ENCODE results near the gene IFT122. TPM values are rescaled to one million over a fixed set of nuclear protein-coding genes. Genes with fewer than 3 reads are reported as not detected.

The IFT122 gene
- total RNA-seq, 1 donor from 2014 or later, result 51.1 TPM

- H3K4me3 ChIP-seq, result no peak overlapping the region
- no peaks in the 10 kb centered on the region for H3K9me3 ChIP-seq
- intact Hi-C loops (cut with DNase I), result no loop called here
- DNase-seq (ENCODE audit: low spot score in 2 of 2), result no peak
- no peaks in the 10 kb centered on the region for H3K27me3 ChIP-seq
- no peak for TF ChIP-seq CTCF (IDR thresholded peaks at IDR 0.05)
- H3K4me1 ChIP-seq, result no peaks in the 10 kb centered on the region
- H3K27ac ChIP-seq, result no peak overlapping the region
- H3K36me3 ChIP-seq, result peaks cover 21 to 44% of the 10 kb centered on the region in 2 donors
Measured at GRCh38 chr3:129518581-129518980, 78.6 kb downstream of the IFT122 start.

- H3K4me3 ChIP-seq, result no peak overlapping the region
- no peak for TF ChIP-seq CTCF (IDR thresholded peaks at IDR 0.05)
- H3K27ac ChIP-seq, result no peak overlapping the region
- H3K36me3 ChIP-seq, result peaks cover 13 to 36% of the 10 kb centered on the region in 2 donors
- intact Hi-C loops (cut with DNase I), result no loop called here
- no peaks in the 10 kb centered on the region for H3K9me3 ChIP-seq
- H3K27me3 ChIP-seq, result no peaks in the 10 kb centered on the region
- no peak for DNase-seq (ENCODE audit: low spot score in 2 of 2)
- H3K4me1 ChIP-seq, result no peaks in the 10 kb centered on the region
Measured at GRCh38 chr3:129519449-129519848, 79.4 kb downstream of the IFT122 start.

GRCh38 chr3:129519896-129520715 is 80.1 kb downstream of the IFT122 start:
- Histone ChIP-seq H3K4me3 (no peak overlapping the region), H3K9me3 (no peaks in the 10 kb centered on the region), H3K27me3 (no peaks in the 10 kb centered on the region), H3K36me3 (peaks cover 13 to 30% of the 10 kb centered on the region in 2 donors), H3K27ac (no peak overlapping the region), H3K4me1 (no peaks in the 10 kb centered on the region)
- DNase-seq (ENCODE audit: low spot score in 2 of 2), result no peak
- no peak for TF ChIP-seq CTCF (IDR thresholded peaks at IDR 0.05)
- intact Hi-C loops (cut with DNase I), result no loop called here

GRCh38 chr3:129520960-129521359 is 80.9 kb downstream of the IFT122 start:
- no peak for TF ChIP-seq CTCF (IDR thresholded peaks at IDR 0.05)
- H3K9me3 ChIP-seq, result no peaks in the 10 kb centered on the region
- H3K27ac ChIP-seq, result no peak overlapping the region
- H3K27me3 ChIP-seq, result no peaks in the 10 kb centered on the region
- H3K4me3 ChIP-seq, result no peak overlapping the region
- no peak for DNase-seq (ENCODE audit: low spot score in 2 of 2)
- intact Hi-C loops (cut with DNase I), result no loop called here
- H3K36me3 ChIP-seq, result peaks cover 13 to 29% of the 10 kb centered on the region in 2 donors
- no peaks in the 10 kb centered on the region for H3K4me1 ChIP-seq

GRCh38 chr3:129521611-129522010 is 81.6 kb downstream of the IFT122 start:
- no peak overlapping the region for H3K4me3 ChIP-seq
- no peak for DNase-seq (ENCODE audit: low spot score in 2 of 2)
- no peaks in the 10 kb centered on the region for H3K4me1 ChIP-seq
- intact Hi-C loops (cut with DNase I), result no loop called here
- peaks cover 13 to 29% of the 10 kb centered on the region in 2 donors for H3K36me3 ChIP-seq
- H3K27me3 ChIP-seq, result no peaks in the 10 kb centered on the region
- TF ChIP-seq CTCF (IDR thresholded peaks at IDR 0.05), result no peak
- no peak overlapping the region for H3K27ac ChIP-seq
- no peaks in the 10 kb centered on the region for H3K9me3 ChIP-seq

Measured in ascending aorta (tissue), 2 donors.